Cardiac muscle cell (in vitro differentiated cells and primary cell): ENCODE measurements around the gene C1GALT1C1L. TPM values are rescaled to one million over a fixed set of nuclear protein-coding genes. Genes with fewer than 3 reads are reported as not detected.
A peak's percentile ranks its signal among the peaks of the same experiment; 100 is the strongest.

Experiments used
- DNase-seq, 2 donors: peaks; one replicate each; pipeline versions ENCODE4 v3.0.0 to v3.0.0-alpha.2; 2010 to 2017; ENCODE audit warnings: low read depth in 1 of 2, low spot score in 1 of 2
- H3K27ac ChIP-seq: fragments of 200-600 bp; sonication (generic); 2 replicates; pipeline ENCODE4 v1.5.1; 2016
- H3K27me3 ChIP-seq: fragments of 200-600 bp; sonication (generic); 2 replicates; pipeline ENCODE4 v1.6.0; 2016; ENCODE audit warnings: control low read depth
- H3K36me3 ChIP-seq: fragments of 200-600 bp; sonication (generic); 2 replicates; pipeline ENCODE4 v1.5.1; 2016; ENCODE audit warnings: control low read depth
- H3K4me1 ChIP-seq: fragments of 200-600 bp; sonication (generic); 2 replicates; pipeline ENCODE4 v1.8.1; 2017; ENCODE audit warnings: low read depth, mild to moderate bottlenecking, mixed run types
- H3K4me3 ChIP-seq: fragments of 200-600 bp; sonication (generic); 2 replicates; pipeline ENCODE4 v1.5.1; 2016; ENCODE audit warnings: mild to moderate bottlenecking
- H3K9me3 ChIP-seq: fragments of 200-600 bp; sonication (generic); 2 replicates; pipeline ENCODE4 v1.5.1; 2017; ENCODE audit warnings: low read depth, mild to moderate bottlenecking, control low read depth
- CTCF ChIP-seq: IDR thresholded peaks from 2 replicates; pipeline ENCODE4 v1.5.1; 2012; ENCODE audit warnings: low read depth, mild to moderate bottlenecking, low read length
- polyA plus RNA-seq: library from polyadenylated mRNA; unstranded; fragments of >200 nt; fragmentation: Nextera tagmentation; extraction: Ambion mirVana; gene quantifications from 2 replicates; pipeline ENCODE4 v1.2.1, GENCODE V29; 2016
- total RNA-seq: library from RNA; depleted of rRNA; stranded (reverse); fragments of >200 nt; gene quantifications from 2 replicates; pipeline ENCODE4 v1.2.3, GENCODE V29; 2016

C1GALT1C1L gene
- total and polyA plus RNA-seq, 2 experiments from 2014 or later = 0.65 TPM; not detected in 1

- TF ChIP-seq CTCF = no peak
- H3K36me3 ChIP-seq = no peaks in the 10 kb centered on the region
- H3K27ac ChIP-seq = no peak overlapping the region
- no peaks in the 10 kb centered on the region for H3K27me3 ChIP-seq
- no peak overlapping the region for H3K4me3 ChIP-seq
- peaks cover 5% of the 10 kb centered on the region for H3K4me1 ChIP-seq
- no peak for DNase-seq
- H3K9me3 ChIP-seq = no peaks in the 10 kb centered on the region
These were observed 39.3 kb upstream of the C1GALT1C1L start for GRCh38 chr2:43715300-43716098.

- Histone ChIP-seq H3K27ac (no peak overlapping the region), H3K4me3 (no peak overlapping the region), H3K36me3 (no peaks in the 10 kb centered on the region), H3K9me3 (no peaks in the 10 kb centered on the region), H3K27me3 (no peaks in the 10 kb centered on the region), H3K4me1 (peaks cover 5% of the 10 kb centered on the region)
- no peak for TF ChIP-seq CTCF
- peak in 1 of 2 donors; percentile 40 for DNase-seq
These were observed 37.9 kb upstream of the C1GALT1C1L start for GRCh38 chr2:43714164-43714563.

GRCh38 chr2:43710866-43711265, 34.6 kb upstream of the C1GALT1C1L start:
- Histone ChIP-seq H3K27ac (no peak overlapping the region), H3K4me3 (no peak overlapping the region), H3K36me3 (no peaks in the 10 kb centered on the region), H3K27me3 (no peaks in the 10 kb centered on the region), H3K9me3 (no peaks in the 10 kb centered on the region), H3K4me1 (peaks cover 5% of the 10 kb centered on the region)
- no peak for TF ChIP-seq CTCF
- DNase-seq = no peak

GRCh38 chr2:43708891-43709290, 32.7 kb upstream of the C1GALT1C1L start:
- no peak for TF ChIP-seq CTCF
- Histone ChIP-seq H3K36me3 (no peaks in the 10 kb centered on the region), H3K4me1 (no peaks in the 10 kb centered on the region), H3K4me3 (no peak overlapping the region), H3K9me3 (no peaks in the 10 kb centered on the region), H3K27ac (no peak overlapping the region), H3K27me3 (no peaks in the 10 kb centered on the region)
- no peak for DNase-seq

- no peak overlapping the region for H3K4me3 ChIP-seq
- H3K4me1 ChIP-seq = no peaks in the 10 kb centered on the region
- no peaks in the 10 kb centered on the region for H3K9me3 ChIP-seq
- H3K36me3 ChIP-seq = no peaks in the 10 kb centered on the region
- DNase-seq = peak in 1 of 2 donors; percentile 35
- no peak overlapping the region for H3K27ac ChIP-seq
- H3K27me3 ChIP-seq = no peaks in the 10 kb centered on the region
- no peak for TF ChIP-seq CTCF
These were observed 31.9 kb upstream of the C1GALT1C1L start for GRCh38 chr2:43708178-43708577.
